Gastroesophageal sphincter (tissue), 3 donors: ENCODE data around the gene WDR93.

Experiments used
- CTCF ChIP-seq, 4 experiments: fragments of 200-600 bp in 2 of 4; fragments of 450-650 bp in 2 of 4; sonication (generic) in 1 of 4; IDR thresholded peaks; one replicate each; pipeline ENCODE4 v1.5.1; 2017 to 2019; ENCODE audit warnings: antibody characterized with exemption in 4 of 4, mild to moderate bottlenecking in 2 of 4, moderate library complexity in 2 of 4
- POLR2A ChIP-seq, 2 donors: fragments of 450-650 bp; IDR thresholded peaks; one replicate each; pipeline ENCODE4 v1.6.1; 2017; ENCODE audit warnings: antibody characterized with exemption in 2 of 2, mild to moderate bottlenecking in 2 of 2, moderate library complexity in 1 of 2

GRCh38 chr15:89792106-89792805, 101.6 kb downstream of the WDR93 start:
- no peak for TF ChIP-seq CTCF (IDR thresholded peaks at IDR 0.05)
- no peak for TF ChIP-seq POLR2A (IDR thresholded peaks at IDR 0.05)
